GM12872 (cell line): ENCODE measurements around the gene LRRC51.

Experiments used
- CTCF ChIP-seq: IDR thresholded peaks from 3 replicates; pipeline ENCODE4 v1.5.1; 2011; ENCODE audit warnings: low read depth, mild to moderate bottlenecking, low read length, moderate library complexity; ENCODE audit not compliant: insufficient read depth

Gene LRRC51

DNA sequence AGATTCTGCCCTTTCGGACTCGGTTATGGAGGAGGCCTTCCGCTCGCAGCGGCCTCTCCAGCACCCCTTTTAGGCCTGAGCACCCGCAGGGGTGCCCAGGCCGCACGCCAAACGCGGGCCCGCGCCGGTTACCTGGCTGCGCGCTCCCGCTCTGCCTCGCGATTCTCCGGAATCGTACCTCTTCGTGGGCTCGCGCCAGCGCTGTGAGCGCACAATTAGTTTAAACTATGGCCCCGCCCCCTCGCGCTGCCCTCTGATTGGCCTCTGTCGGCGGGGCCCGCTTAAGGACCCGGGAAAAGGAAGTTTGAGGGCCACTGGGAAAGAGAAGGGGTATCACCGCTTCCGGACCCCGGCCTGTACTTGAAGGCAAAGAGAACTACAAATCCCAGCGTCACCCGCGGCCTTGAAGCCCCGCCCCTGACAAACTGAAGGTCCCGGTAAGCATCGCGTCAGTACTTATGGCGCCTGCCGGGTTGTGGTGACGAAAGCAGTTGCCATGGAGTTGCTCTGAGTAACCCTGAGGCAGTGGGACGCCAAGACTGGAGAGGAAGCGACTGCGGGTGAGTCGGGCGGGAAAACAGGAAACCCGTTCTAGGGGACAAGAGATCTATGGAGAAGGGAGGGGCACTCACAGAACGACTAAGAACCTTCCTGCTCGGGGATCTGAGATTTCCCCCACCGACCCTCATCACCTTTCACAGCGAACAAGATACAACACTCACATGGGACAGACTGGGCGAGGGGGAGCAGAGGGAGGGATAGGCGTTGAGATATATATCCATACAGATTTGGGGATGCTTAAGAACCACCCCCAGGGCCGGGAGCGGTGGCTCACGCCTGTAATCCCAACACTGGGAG, at the start of gene LRRC51, which contains the start of gene NUMA1:
Gene LRRC51, plus strand, starts transcription at position 525 of the 858 bp plus-strand sequence. CDS start 8,234 bp downstream, outside the sequence.
Gene NUMA1, minus strand, starts transcription at position 217 of the 858 bp plus-strand sequence. CDS start 44,599 bp downstream, outside the sequence.
- TF ChIP-seq CTCF = no peak

DNA sequence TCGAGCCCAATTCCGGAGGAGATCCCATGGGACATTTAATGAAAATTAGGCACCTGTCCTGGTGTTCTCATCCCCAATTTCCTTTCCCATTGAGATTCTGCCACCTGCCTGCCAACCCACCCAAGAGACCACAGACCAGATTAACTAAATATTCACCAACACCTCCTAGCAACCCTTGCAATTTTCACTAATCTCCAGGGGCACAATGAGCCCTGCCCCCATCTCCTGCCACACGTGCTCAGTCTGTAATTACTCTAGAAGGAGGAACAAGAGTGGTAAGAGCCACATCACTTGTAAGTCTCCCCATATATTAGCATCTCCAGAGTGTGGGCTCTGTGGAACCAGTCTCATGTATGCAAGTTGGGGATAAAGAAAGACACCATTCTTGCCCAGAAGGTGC, 44.0 kb upstream of the LRRC51 start:
- no peak for TF ChIP-seq CTCF

- TF ChIP-seq CTCF = no peak
Observed at GRCh38 chr11:72037554-72038311, 42.9 kb upstream of the LRRC51 start.

DNA sequence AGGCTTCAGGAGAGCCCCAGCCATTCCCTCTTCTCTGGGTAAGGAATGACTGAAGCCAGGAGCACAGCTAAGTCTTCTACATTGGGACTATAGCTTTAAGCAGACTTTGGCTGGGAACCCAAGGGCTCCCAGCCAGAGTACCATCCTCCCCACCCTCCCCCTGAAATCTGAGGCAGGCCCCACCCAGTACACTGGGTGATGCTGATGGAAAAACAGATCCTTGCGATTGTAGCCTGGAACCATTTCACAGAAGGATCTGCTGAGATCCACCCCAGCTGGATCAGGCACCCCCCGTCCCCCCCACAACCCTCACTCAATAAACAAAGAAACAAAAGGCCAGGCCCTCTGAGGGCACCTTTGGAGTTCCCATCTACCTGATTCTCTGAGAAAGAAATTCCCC, 42.2 kb upstream of the LRRC51 start:
- TF ChIP-seq CTCF = no peak

GRCh38 chr11:72039031-72039855, 41.4 kb upstream of the LRRC51 start:
- TF ChIP-seq CTCF = no peak

DNA sequence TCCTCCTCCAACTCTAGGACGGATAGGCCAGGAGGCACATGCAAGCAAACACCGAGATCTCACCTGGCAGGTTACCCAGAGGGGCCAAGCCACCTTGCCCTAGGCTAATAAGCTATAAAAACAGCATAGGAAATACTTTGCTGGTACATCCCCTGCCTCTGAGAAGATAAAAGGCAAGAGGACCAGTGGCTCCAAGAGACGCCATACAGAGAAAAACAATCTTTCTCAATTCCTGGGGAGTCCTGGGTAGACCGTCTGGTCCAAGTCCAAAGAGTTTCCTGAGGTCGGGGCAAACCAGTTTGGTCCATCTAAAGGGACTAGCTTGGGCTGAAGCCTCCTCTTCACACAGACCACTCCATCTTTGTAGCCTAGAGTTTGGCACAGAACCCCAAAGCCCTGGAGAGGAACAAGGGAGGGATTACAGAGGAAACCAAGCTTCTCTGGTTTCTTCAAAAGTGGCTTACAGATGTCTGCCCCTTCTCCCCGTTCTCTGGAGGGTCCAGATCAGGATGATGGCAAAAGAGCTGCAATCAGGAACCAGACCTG, 40.7 kb upstream of the LRRC51 start:
- TF ChIP-seq CTCF = no peak
